OCI-LY7 (cell line): ENCODE measurements around the gene PIK3C2B.

Experiments
- EZH2phosphoT487 ChIP-seq: fragments of 200-600 bp; sonication (generic); IDR thresholded peaks from 2 replicates; pipeline ENCODE4 v1.6.1; 2018; ENCODE audit warnings: low read depth, borderline replicate concordance, mild to moderate bottlenecking, mixed run types, antibody characterized with exemption, low read length, moderate library complexity, mixed read lengths
- TF ChIP-seq, protein P1 (sequence below): fragments of 200-600 bp; sonication (generic); conservative IDR thresholded peaks from 2 replicates; pipeline ENCODE4 v1.5.1; 2014; ENCODE audit warnings: mild to moderate bottlenecking, antibody characterized with exemption, low read length, moderate library complexity, mixed read lengths

DNA sequence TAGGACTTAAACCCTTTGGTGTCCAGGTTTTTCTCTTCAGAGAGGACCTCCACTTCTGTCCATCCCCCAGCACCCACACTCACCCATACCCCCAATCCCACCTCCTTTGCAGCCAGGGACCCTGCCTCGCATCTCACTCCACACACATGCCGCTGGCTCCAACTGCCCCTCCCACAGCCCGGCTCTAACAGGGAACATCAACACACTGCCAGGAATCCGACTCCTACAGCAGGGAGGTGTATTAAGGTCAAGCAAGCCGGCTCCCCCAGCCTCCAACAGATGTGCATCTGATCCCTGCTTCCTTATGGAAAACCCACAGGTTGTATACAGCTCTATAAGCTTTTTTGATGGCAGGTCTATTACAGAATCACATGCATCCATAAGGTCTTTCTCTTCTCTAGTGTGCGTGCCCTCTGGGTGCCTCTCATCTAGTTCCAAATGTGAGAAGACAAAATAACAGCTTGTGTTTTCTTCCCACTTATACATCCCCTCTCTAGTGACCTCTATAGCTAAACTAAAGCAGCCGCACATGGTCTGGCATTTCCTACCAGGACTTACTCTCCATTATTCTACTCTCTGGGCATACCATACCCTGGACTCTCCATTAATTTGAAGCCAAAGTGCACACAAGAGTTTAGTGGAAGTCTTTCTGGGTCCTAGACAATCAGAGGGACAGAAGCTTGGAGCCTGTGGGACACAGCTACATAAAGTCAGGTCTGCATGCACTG is 16.3 kb downstream of the PIK3C2B start:
- TF ChIP-seq, protein P1, sequence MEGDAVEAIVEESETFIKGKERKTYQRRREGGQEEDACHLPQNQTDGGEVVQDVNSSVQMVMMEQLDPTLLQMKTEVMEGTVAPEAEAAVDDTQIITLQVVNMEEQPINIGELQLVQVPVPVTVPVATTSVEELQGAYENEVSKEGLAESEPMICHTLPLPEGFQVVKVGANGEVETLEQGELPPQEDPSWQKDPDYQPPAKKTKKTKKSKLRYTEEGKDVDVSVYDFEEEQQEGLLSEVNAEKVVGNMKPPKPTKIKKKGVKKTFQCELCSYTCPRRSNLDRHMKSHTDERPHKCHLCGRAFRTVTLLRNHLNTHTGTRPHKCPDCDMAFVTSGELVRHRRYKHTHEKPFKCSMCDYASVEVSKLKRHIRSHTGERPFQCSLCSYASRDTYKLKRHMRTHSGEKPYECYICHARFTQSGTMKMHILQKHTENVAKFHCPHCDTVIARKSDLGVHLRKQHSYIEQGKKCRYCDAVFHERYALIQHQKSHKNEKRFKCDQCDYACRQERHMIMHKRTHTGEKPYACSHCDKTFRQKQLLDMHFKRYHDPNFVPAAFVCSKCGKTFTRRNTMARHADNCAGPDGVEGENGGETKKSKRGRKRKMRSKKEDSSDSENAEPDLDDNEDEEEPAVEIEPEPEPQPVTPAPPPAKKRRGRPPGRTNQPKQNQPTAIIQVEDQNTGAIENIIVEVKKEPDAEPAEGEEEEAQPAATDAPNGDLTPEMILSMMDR: peak; percentile 64
- no peak for TF ChIP-seq EZH2phosphoT487
